SK-N-SH treated with all-trans-retinoic acid at 6 μM for 48 hours (cell line): Measurements from ENCODE around the gene NUDCD2.

ENCODE experiments used
- ATAC-seq: fragments of 200-7000 bp; cut with Tn5 transposase; 3 replicates; pipeline ENCODE4 v1.9.1; 2020; ENCODE audit warnings: mild to moderate bottlenecking, moderate library complexity
- ARNTL ChIP-seq: fragments of 450-650 bp; formaldehyde crosslinking; IDR thresholded peaks from 2 replicates; pipeline ENCODE4 v1.5.0; 2020; ENCODE audit warnings: low read depth, mild to moderate bottlenecking, moderate library complexity, borderline replicate concordance
- BACH2 ChIP-seq: fragments of 250-450 bp; sonication (Bioruptor Pico); IDR thresholded peaks from 2 replicates; pipeline ENCODE4 v1.9.0; 2021; ENCODE audit warnings: mild to moderate bottlenecking, borderline replicate concordance
- CSDC2 ChIP-seq: fragments of 250-450 bp; sonication (Bioruptor Pico); IDR thresholded peaks from 2 replicates; pipeline ENCODE4 v1.5.0; 2020; ENCODE audit warnings: mild to moderate bottlenecking, moderate library complexity
- ESRRG ChIP-seq: fragments of 250-450 bp; sonication (Bioruptor Pico); IDR thresholded peaks from 2 replicates; pipeline ENCODE4 v1.6.1; 2021; ENCODE audit warnings: mild to moderate bottlenecking
- GLIS3 ChIP-seq: fragments of 250-450 bp; sonication (Bioruptor Pico); IDR thresholded peaks from 2 replicates; pipeline ENCODE4 v1.5.0; 2020; ENCODE audit warnings: mild to moderate bottlenecking, moderate library complexity
- ISL1 ChIP-seq: fragments of 250-450 bp; sonication (Bioruptor Pico); IDR thresholded peaks from 2 replicates; pipeline ENCODE4 v2.1.2; 2022; ENCODE audit warnings: mild to moderate bottlenecking, moderate library complexity
- OSR1 ChIP-seq: fragments of 250-450 bp; sonication (Bioruptor Pico); IDR thresholded peaks from 2 replicates; pipeline ENCODE4 v1.8.0; 2022; ENCODE audit warnings: moderate library complexity, mild to moderate bottlenecking, inconsistent platforms
- POU6F1 ChIP-seq: fragments of 250-450 bp; sonication (Bioruptor Pico); IDR thresholded peaks from 2 replicates; pipeline ENCODE4 v1.8.0; 2021; ENCODE audit warnings: low read depth, mild to moderate bottlenecking, moderate library complexity, borderline replicate concordance
- PPARA ChIP-seq: fragments of 250-450 bp; sonication (Bioruptor Pico); IDR thresholded peaks from 2 replicates; pipeline ENCODE4 v1.5.0; 2020; ENCODE audit warnings: mild to moderate bottlenecking, borderline replicate concordance
- RARB ChIP-seq: fragments of 250-450 bp; sonication (Bioruptor Pico); IDR thresholded peaks from 2 replicates; pipeline ENCODE4 v1.8.0; 2021; ENCODE audit warnings: mild to moderate bottlenecking, moderate library complexity
- SNAI2 ChIP-seq: fragments of 250-450 bp; sonication (Bioruptor Pico); IDR thresholded peaks from 2 replicates; pipeline ENCODE4 v1.5.0; 2020; ENCODE audit warnings: mild to moderate bottlenecking, moderate library complexity
- TOX ChIP-seq: fragments of 250-450 bp; sonication (Bioruptor Pico); IDR thresholded peaks from 2 replicates; pipeline ENCODE4 v1.8.0; 2021; ENCODE audit warnings: mild to moderate bottlenecking, moderate library complexity, borderline replicate concordance
- TSHZ2 ChIP-seq: fragments of 250-450 bp; sonication (Bioruptor Pico); IDR thresholded peaks from 2 replicates; pipeline ENCODE4 v1.5.0; 2020; ENCODE audit warnings: mild to moderate bottlenecking, moderate library complexity
- ZC3H10 ChIP-seq: fragments of 250-450 bp; sonication (Bioruptor Pico); IDR thresholded peaks from 2 replicates; pipeline ENCODE4 v1.5.1; 2021; ENCODE audit warnings: mild to moderate bottlenecking, moderate library complexity
- ZFP3 ChIP-seq: fragments of 250-450 bp; sonication (Bioruptor Pico); IDR thresholded peaks from 2 replicates; pipeline ENCODE4 v1.5.0; 2020; ENCODE audit warnings: mild to moderate bottlenecking, moderate library complexity
- ZFP30 ChIP-seq: fragments of 450-650 bp; formaldehyde crosslinking; IDR thresholded peaks from 2 replicates; pipeline ENCODE4 v1.5.0; 2022; ENCODE audit warnings: mild to moderate bottlenecking, moderate library complexity
- ZNF565 ChIP-seq: fragments of 450-650 bp; formaldehyde crosslinking; conservative IDR thresholded peaks from 2 replicates; pipeline ENCODE4 v1.5.0; 2020; ENCODE audit warnings: low read depth, mild to moderate bottlenecking, moderate library complexity
- TF ChIP-seq, protein P1 (sequence below): fragments of 250-450 bp; sonication (Bioruptor Pico); IDR thresholded peaks from 2 replicates; pipeline ENCODE4 v1.5.1; 2020; ENCODE audit warnings: low read depth, mild to moderate bottlenecking, moderate library complexity

Gene NUDCD2

GRCh38 chr5:163448491-163448890 is 11.4 kb downstream of the NUDCD2 start (continued):
- TF ChIP-seq BACH2 (CRISPR knock-in tag): no peak
- TF ChIP-seq OSR1 (CRISPR knock-in tag): no peak
- TF ChIP-seq GLIS3 (CRISPR knock-in tag): no peak
- no peak for TF ChIP-seq SNAI2 (CRISPR knock-in tag)
- TF ChIP-seq, protein P1, sequence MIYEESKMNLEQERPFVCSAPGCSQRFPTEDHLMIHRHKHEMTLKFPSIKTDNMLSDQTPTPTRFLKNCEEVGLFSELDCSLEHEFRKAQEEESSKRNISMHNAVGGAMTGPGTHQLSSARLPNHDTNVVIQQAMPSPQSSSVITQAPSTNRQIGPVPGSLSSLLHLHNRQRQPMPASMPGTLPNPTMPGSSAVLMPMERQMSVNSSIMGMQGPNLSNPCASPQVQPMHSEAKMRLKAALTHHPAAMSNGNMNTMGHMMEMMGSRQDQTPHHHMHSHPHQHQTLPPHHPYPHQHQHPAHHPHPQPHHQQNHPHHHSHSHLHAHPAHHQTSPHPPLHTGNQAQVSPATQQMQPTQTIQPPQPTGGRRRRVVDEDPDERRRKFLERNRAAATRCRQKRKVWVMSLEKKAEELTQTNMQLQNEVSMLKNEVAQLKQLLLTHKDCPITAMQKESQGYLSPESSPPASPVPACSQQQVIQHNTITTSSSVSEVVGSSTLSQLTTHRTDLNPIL (CRISPR knock-in tag): no peak
- no peak for TF ChIP-seq ZNF565 (CRISPR knock-in tag)
- no peak for TF ChIP-seq PPARA
- no peak for TF ChIP-seq ISL1

DNA sequence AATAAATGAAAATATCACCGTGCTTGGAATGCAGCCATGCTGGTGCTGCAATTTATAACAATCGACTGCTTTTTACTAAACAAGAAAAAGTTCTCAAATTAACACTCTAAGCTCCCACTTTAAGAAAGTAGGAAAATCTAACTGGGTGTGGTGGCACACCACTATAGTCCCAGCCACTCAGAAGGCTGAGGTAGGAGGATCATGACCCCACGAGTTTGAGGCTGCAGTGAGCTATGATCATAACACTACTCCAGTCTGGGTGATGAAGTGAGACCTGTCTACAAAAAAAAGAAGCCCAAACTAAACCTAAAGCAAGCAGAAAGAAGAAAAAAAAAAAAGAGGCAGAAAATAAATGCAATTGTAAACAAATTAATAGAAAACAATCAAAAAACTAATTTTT is 12.0 kb downstream of the NUDCD2 start:
- ATAC-seq: no peak
- no peak for TF ChIP-seq TSHZ2
- TF ChIP-seq BACH2 (CRISPR knock-in tag): no peak
- no peak for TF ChIP-seq ARNTL
- no peak for TF ChIP-seq GLIS3 (CRISPR knock-in tag)
- no peak for TF ChIP-seq ZFP30 (CRISPR knock-in tag)
- TF ChIP-seq RARB (CRISPR knock-in tag): no peak
- TF ChIP-seq, protein P1 (CRISPR knock-in tag): no peak
- TF ChIP-seq PPARA: no peak
- no peak for TF ChIP-seq ESRRG (CRISPR knock-in tag)
- no peak for TF ChIP-seq TOX
- TF ChIP-seq ZC3H10 (CRISPR knock-in tag): no peak

- no peak for ATAC-seq
- TF ChIP-seq ZFP3 (CRISPR knock-in tag) (no peak), SNAI2 (CRISPR knock-in tag) (no peak), CSDC2 (no peak), ESRRG (CRISPR knock-in tag) (no peak), OSR1 (CRISPR knock-in tag) (no peak), TSHZ2 (no peak), PPARA (no peak), BACH2 (CRISPR knock-in tag) (no peak), POU6F1 (CRISPR knock-in tag) (no peak)
- TF ChIP-seq, protein P1 (CRISPR knock-in tag): no peak
Observed at GRCh38 chr5:163447191-163447590, 12.7 kb downstream of the NUDCD2 start.
